Ectodermal cell (in vitro differentiated cells): Measurements from ENCODE around the gene ANGPT4. TPM values are rescaled to one million over a fixed set of nuclear protein-coding genes. Genes with fewer than 3 reads are reported as not detected.

ENCODE experiments used
- H3K27ac ChIP-seq: 2 replicates; pipeline ENCODE4 v1.7.0; 2013; ENCODE audit warnings: mild to moderate bottlenecking, low read depth, low read length; ENCODE audit not compliant: insufficient read depth, poor library complexity, severe bottlenecking
- H3K27me3 ChIP-seq: 2 replicates; pipeline ENCODE4 v1.7.0; 2013; ENCODE audit warnings: mild to moderate bottlenecking, low read length; ENCODE audit not compliant: insufficient read depth, control insufficient read depth, poor library complexity, severe bottlenecking
- H3K36me3 ChIP-seq: one replicate; pipeline ENCODE4 v1.7.0; 2013; ENCODE audit warnings: low read length; ENCODE audit not compliant: control insufficient read depth, insufficient read depth
- H3K4me1 ChIP-seq: one replicate; pipeline ENCODE4 v1.7.0; 2013; ENCODE audit warnings: low read length; ENCODE audit not compliant: control insufficient read depth, insufficient read depth
- H3K4me3 ChIP-seq: 2 replicates; pipeline ENCODE4 v1.7.0; 2013; ENCODE audit warnings: low read depth, low read length, control low read depth; ENCODE audit not compliant: insufficient read depth
- H3K9me3 ChIP-seq: 2 replicates; pipeline ENCODE4 v1.7.0; 2013; ENCODE audit warnings: mild to moderate bottlenecking, low read length, moderate library complexity; ENCODE audit not compliant: control insufficient read depth
- WGBS, 2 experiments: methylation state at CpG; one replicate each; pipeline ENCODE4 v1.1.7; 2013; ENCODE audit warnings: missing lambda C conversion rate in 2 of 2; 5-methylcytosine and 5-hydroxymethylcytosine counted together
- polyA plus RNA-seq, 4 experiments: library from polyadenylated mRNA; stranded (reverse); fragments of 50-300 nt; gene quantifications; one replicate each; pipeline ENCODE4 v1.2.3, GENCODE V29; 2013

ANGPT4 gene
- polyA plus RNA-seq (2013, experiment 1 of 4): not detected
- 0.16 TPM for polyA plus RNA-seq (2013, experiment 2 of 4)
- 0.11 TPM for polyA plus RNA-seq (2013, experiment 3 of 4)
- polyA plus RNA-seq (2013, experiment 4 of 4): 0.16 TPM

GRCh38 chr20:916125-916799 lies at the start of gene ANGPT4:
TSS of gene ANGPT4 (minus strand) at chr20:916334. CDS start at chr20:916214, 120 bp downstream.
- Histone ChIP-seq H3K27ac (no peak within 1 kb of the TSS), H3K9me3 (no peaks in the 10 kb centered on the region), H3K4me1 (peaks cover 15% of the 10 kb centered on the region), H3K4me3 (no peak within 1 kb of the TSS), H3K36me3 (no peaks in the 10 kb centered on the region), H3K27me3 (no peaks in the 10 kb centered on the region)
- 63 to 67% methylated on average over 18 of the region's 18 CpGs for WGBS, 2 experiments

GRCh38 chr20:963795-964194 lies 47.7 kb upstream of the ANGPT4 start:
- H3K36me3 ChIP-seq: no peaks in the 10 kb centered on the region
- H3K27me3 ChIP-seq: no peaks in the 10 kb centered on the region
- no peaks in the 10 kb centered on the region for H3K4me1 ChIP-seq

GRCh38 chr20:962683-963082 lies 46.5 kb upstream of the ANGPT4 start:
- 93 to 95% methylated on average over 8 of the region's 8 CpGs for WGBS, 2 experiments
- no peaks in the 10 kb centered on the region for H3K36me3 ChIP-seq
- H3K4me3 ChIP-seq: no peak overlapping the region
- no peak overlapping the region for H3K27ac ChIP-seq
- no peaks in the 10 kb centered on the region for H3K9me3 ChIP-seq
- H3K4me1 ChIP-seq: no peaks in the 10 kb centered on the region
- no peaks in the 10 kb centered on the region for H3K27me3 ChIP-seq

More at GRCh38 chr20:963795-964194, 47.7 kb upstream of the ANGPT4 start:
- Histone ChIP-seq H3K9me3 (no peaks in the 10 kb centered on the region), H3K4me3 (no peak overlapping the region), H3K27ac (no peak overlapping the region)
- WGBS, 2 experiments: 89 to 92% methylated on average over 10 of the region's 10 CpGs

- H3K27me3 ChIP-seq: no peaks in the 10 kb centered on the region
- WGBS, 2 experiments: 93 to 97% methylated on average over 3 of the region's 3 CpGs
- no peaks in the 10 kb centered on the region for H3K9me3 ChIP-seq
- no peaks in the 10 kb centered on the region for H3K4me1 ChIP-seq
- no peak overlapping the region for H3K27ac ChIP-seq
- no peaks in the 10 kb centered on the region for H3K36me3 ChIP-seq
- no peak overlapping the region for H3K4me3 ChIP-seq
Measured at GRCh38 chr20:962223-962622, 46.1 kb upstream of the ANGPT4 start.

GRCh38 chr20:961768-962167 lies 45.6 kb upstream of the ANGPT4 start:
- Histone ChIP-seq H3K9me3 (no peaks in the 10 kb centered on the region), H3K27me3 (no peaks in the 10 kb centered on the region), H3K4me3 (no peak overlapping the region), H3K4me1 (no peaks in the 10 kb centered on the region), H3K36me3 (no peaks in the 10 kb centered on the region), H3K27ac (no peak overlapping the region)
- 94 to 96% methylated on average over 2 of the region's 2 CpGs for WGBS, 2 experiments

GRCh38 chr20:959996-960615 lies 44.0 kb upstream of the ANGPT4 start:
- WGBS, 2 experiments: 93 to 95% methylated on average over 16 of the region's 16 CpGs
- Histone ChIP-seq H3K9me3 (no peaks in the 10 kb centered on the region), H3K27ac (no peak overlapping the region), H3K4me3 (no peak overlapping the region), H3K36me3 (no peaks in the 10 kb centered on the region), H3K27me3 (no peaks in the 10 kb centered on the region), H3K4me1 (no peaks in the 10 kb centered on the region)

GRCh38 chr20:958936-959815 lies 43.0 kb upstream of the ANGPT4 start:
- H3K4me1 ChIP-seq: no peaks in the 10 kb centered on the region
- no peaks in the 10 kb centered on the region for H3K36me3 ChIP-seq
- no peak overlapping the region for H3K27ac ChIP-seq
- no peaks in the 10 kb centered on the region for H3K9me3 ChIP-seq
- H3K27me3 ChIP-seq: no peaks in the 10 kb centered on the region
- 86 to 88% methylated on average over 15 to 17 of the region's 19 CpGs for WGBS, 2 experiments
- H3K4me3 ChIP-seq: no peak overlapping the region

- H3K27me3 ChIP-seq: no peaks in the 10 kb centered on the region
- H3K9me3 ChIP-seq: no peaks in the 10 kb centered on the region
- no peaks in the 10 kb centered on the region for H3K36me3 ChIP-seq
- no peak overlapping the region for H3K27ac ChIP-seq
- 86 to 88% methylated on average over 1 of the region's 1 CpG for WGBS, 2 experiments
- H3K4me3 ChIP-seq: no peak overlapping the region
- no peaks in the 10 kb centered on the region for H3K4me1 ChIP-seq
Measured at GRCh38 chr20:957544-957943, 41.4 kb upstream of the ANGPT4 start.

- Histone ChIP-seq H3K27ac (no peak overlapping the region), H3K4me3 (no peak overlapping the region), H3K36me3 (no peaks in the 10 kb centered on the region), H3K27me3 (no peaks in the 10 kb centered on the region), H3K9me3 (no peaks in the 10 kb centered on the region), H3K4me1 (no peaks in the 10 kb centered on the region)
- WGBS, 2 experiments: 20 to 21% methylated on average over 13 of the region's 13 CpGs
Measured at GRCh38 chr20:956330-956951, 40.3 kb upstream of the ANGPT4 start.
